HepG2 (cell line): ENCODE data around the gene AGER. TPM values are rescaled to one million over a fixed set of nuclear protein-coding genes. Genes with fewer than 3 reads are reported as not detected.
A peak's percentile ranks its signal among the peaks of the same experiment; 100 is the strongest.

Source experiments
- CEBPG ChIP-seq: IDR thresholded peaks from 2 replicates; pipeline ENCODE4 v1.6.1; 2016
- DPF2 ChIP-seq: sonication (generic); formaldehyde crosslinking; IDR thresholded peaks from 2 replicates; pipeline ENCODE4 v1.4.0; 2020; ENCODE audit warnings: mild to moderate bottlenecking, low read depth, missing genetic modification reagents, borderline replicate concordance
- GPBP1L1 ChIP-seq: sonication (generic); formaldehyde crosslinking; IDR thresholded peaks from 2 replicates; pipeline ENCODE4 v1.5.0; 2020; ENCODE audit warnings: mild to moderate bottlenecking, missing genetic modification reagents
- HNRNPH1 ChIP-seq: fragments of 200-400 bp; formaldehyde crosslinking; optimal IDR thresholded peaks from 2 replicates; pipeline ENCODE3; 2017; ENCODE audit warnings: mild to moderate bottlenecking, low read depth, low read length
- ISX ChIP-seq: sonication (generic); formaldehyde crosslinking; conservative IDR thresholded peaks from 2 replicates; pipeline ENCODE4 v1.5.0; 2020; ENCODE audit warnings: missing genetic modification reagents
- MIER3 ChIP-seq: IDR thresholded peaks from 2 replicates; pipeline ENCODE4 v1.6.1; 2016; ENCODE audit warnings: missing compliant biosample characterization, borderline replicate concordance
- NFIB ChIP-seq: sonication (generic); formaldehyde crosslinking; IDR thresholded peaks from 2 replicates; pipeline ENCODE4 v1.9.0; 2021; ENCODE audit warnings: missing genetic modification reagents, mild to moderate bottlenecking, borderline replicate concordance
- POLR2G ChIP-seq: fragments of 200-400 bp; formaldehyde crosslinking; IDR thresholded peaks from 2 replicates; pipeline ENCODE4 v1.6.1; 2018; ENCODE audit warnings: mild to moderate bottlenecking, low read depth, low read length, moderate library complexity
- TP53 ChIP-seq: sonication (generic); formaldehyde crosslinking; conservative IDR thresholded peaks from 2 replicates; pipeline ENCODE4 v1.4.0; 2020; ENCODE audit warnings: missing genetic modification reagents
- ZFX ChIP-seq: sonication (generic); formaldehyde crosslinking; IDR thresholded peaks from 2 replicates; pipeline ENCODE4 v1.4.0; 2020; ENCODE audit warnings: mild to moderate bottlenecking, low read depth, missing genetic modification reagents, moderate library complexity
- ZNF143 ChIP-seq: sonication (generic); formaldehyde crosslinking; IDR thresholded peaks from 2 replicates; pipeline ENCODE4 v1.4.0; 2020; ENCODE audit warnings: missing genetic modification reagents
- ZNF232 ChIP-seq: sonication (generic); formaldehyde crosslinking; IDR thresholded peaks from 2 replicates; pipeline ENCODE4 v1.4.0; 2020; ENCODE audit warnings: missing genetic modification reagents, borderline replicate concordance
- ZNF598 ChIP-seq: sonication (generic); formaldehyde crosslinking; IDR thresholded peaks from 2 replicates; pipeline ENCODE4 v1.5.1; 2020; ENCODE audit warnings: mild to moderate bottlenecking, missing genetic modification reagents, borderline replicate concordance
- ZNF850 ChIP-seq: sonication (generic); formaldehyde crosslinking; conservative IDR thresholded peaks from 2 replicates; pipeline ENCODE4 v1.9.0; 2021; ENCODE audit warnings: mild to moderate bottlenecking, missing genetic modification reagents
- polyA plus RNA-seq, 8 experiments: library from polyadenylated mRNA; depleted of rRNA in 3 of 8; stranded (reverse) in 7 of 8; unstranded in 1 of 8; fragments of >200 nt; fragmentation: Illumina TruSeq in 4 of 8; extraction: Trizol in 4 of 8; gene quantifications; 2 replicates each; pipeline versions ENCODE4 v1.2.1 to v1.2.3, GENCODE V29; 2011 to 2016; ENCODE audit warnings: low read depth in 4 of 8, missing spikeins in 1 of 8, mixed read lengths in 1 of 8; ENCODE audit not compliant: insufficient read depth in 1 of 8
- total RNA-seq, 5 experiments: library from RNA; depleted of rRNA; stranded (reverse); fragments of >200 nt; fragmentation: Illumina TruSeq; extraction: Trizol; gene quantifications; 2 replicates each; pipeline ENCODE4 v1.2.3, GENCODE V29; 2016; ENCODE audit warnings: low read depth in 1 of 5
- TF ChIP-seq, protein P1 (sequence below), 2 experiments: sonication (generic) in 1 of 2; formaldehyde crosslinking in 1 of 2; IDR thresholded peaks; 2 replicates each; pipeline versions ENCODE4 v1.5.1 to v1.6.1; 2011 to 2020; ENCODE audit warnings: borderline replicate concordance in 1 of 2, low read depth in 1 of 2, low read length in 1 of 2, mild to moderate bottlenecking in 1 of 2, missing genetic modification reagents in 1 of 2, moderate library complexity in 1 of 2
- TF ChIP-seq, protein P2 (sequence below): sonication (generic); formaldehyde crosslinking; IDR thresholded peaks from 2 replicates; pipeline ENCODE4 v1.5.0; 2020; ENCODE audit warnings: mild to moderate bottlenecking, missing genetic modification reagents, borderline replicate concordance
- TF ChIP-seq, protein P3 (sequence below): sonication (generic); formaldehyde crosslinking; IDR thresholded peaks from 2 replicates; pipeline ENCODE4 v1.5.1; 2020; ENCODE audit warnings: mild to moderate bottlenecking, missing genetic modification reagents, moderate library complexity

The AGER gene
- total and polyA plus RNA-seq, 2 of the 13 experiments (the other 11 are each of a cell fraction or from before 2014, with no cell fraction given) = 1.9 to 5.1 TPM

DNA sequence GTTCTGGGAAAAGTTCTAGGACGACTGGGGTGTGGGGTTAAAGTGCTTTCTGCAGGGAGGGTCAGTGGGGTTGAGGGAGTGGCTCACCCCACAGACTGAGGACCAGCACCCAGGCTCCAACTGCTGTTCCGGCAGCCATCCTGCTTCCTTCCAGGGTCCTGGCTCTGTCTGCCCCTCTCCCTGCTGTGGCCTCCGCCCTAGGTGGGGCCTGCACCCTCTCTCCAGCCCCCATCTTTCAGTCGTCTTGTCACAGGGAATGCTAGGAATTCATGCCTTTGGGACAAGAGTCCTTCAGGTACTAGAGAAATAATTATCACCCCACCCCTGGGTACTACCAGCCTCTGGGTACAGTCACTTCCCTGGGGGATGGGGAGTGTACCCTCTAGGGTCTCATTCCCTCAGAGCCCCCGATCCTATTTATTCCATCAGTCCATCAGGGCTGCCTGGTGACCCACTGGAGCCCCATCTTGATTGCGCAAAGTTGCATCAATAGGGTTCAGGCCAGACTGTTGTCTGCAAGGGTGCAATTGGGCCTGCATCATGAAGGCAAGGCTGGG lies at the start of gene AGER (continued):
- TF ChIP-seq ZFX (CRISPR knock-in tag) (no peak), ISX (CRISPR knock-in tag) (no peak), HNRNPH1 (peak; percentile 59), DPF2 (CRISPR knock-in tag) (no peak), TP53 (CRISPR knock-in tag) (no peak), NFIB (CRISPR knock-in tag) (no peak), ZNF850 (no peak), ZNF143 (no peak), MIER3 (CRISPR knock-in tag) (no peak), ZNF598 (CRISPR knock-in tag) (no peak), CEBPG (peak; percentile 81), GPBP1L1 (CRISPR knock-in tag) (no peak), POLR2G (peak; percentile 59; the same call in 1 of the 2 replicates), ZNF232 (CRISPR knock-in tag) (0 out of 2 replicates have a peak, but pooled peaks have one; percentile 34)
- TF ChIP-seq, protein P1, sequence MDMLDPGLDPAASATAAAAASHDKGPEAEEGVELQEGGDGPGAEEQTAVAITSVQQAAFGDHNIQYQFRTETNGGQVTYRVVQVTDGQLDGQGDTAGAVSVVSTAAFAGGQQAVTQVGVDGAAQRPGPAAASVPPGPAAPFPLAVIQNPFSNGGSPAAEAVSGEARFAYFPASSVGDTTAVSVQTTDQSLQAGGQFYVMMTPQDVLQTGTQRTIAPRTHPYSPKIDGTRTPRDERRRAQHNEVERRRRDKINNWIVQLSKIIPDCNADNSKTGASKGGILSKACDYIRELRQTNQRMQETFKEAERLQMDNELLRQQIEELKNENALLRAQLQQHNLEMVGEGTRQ (IDR thresholded peaks at IDR 0.05; ENCODE audit: low read depth, low read length) = no peak
- TF ChIP-seq, protein P1 (CRISPR knock-in tag; IDR thresholded peaks at IDR 0.05; ENCODE audit: borderline replicate concordance) = no peak
- TF ChIP-seq, protein P2, sequence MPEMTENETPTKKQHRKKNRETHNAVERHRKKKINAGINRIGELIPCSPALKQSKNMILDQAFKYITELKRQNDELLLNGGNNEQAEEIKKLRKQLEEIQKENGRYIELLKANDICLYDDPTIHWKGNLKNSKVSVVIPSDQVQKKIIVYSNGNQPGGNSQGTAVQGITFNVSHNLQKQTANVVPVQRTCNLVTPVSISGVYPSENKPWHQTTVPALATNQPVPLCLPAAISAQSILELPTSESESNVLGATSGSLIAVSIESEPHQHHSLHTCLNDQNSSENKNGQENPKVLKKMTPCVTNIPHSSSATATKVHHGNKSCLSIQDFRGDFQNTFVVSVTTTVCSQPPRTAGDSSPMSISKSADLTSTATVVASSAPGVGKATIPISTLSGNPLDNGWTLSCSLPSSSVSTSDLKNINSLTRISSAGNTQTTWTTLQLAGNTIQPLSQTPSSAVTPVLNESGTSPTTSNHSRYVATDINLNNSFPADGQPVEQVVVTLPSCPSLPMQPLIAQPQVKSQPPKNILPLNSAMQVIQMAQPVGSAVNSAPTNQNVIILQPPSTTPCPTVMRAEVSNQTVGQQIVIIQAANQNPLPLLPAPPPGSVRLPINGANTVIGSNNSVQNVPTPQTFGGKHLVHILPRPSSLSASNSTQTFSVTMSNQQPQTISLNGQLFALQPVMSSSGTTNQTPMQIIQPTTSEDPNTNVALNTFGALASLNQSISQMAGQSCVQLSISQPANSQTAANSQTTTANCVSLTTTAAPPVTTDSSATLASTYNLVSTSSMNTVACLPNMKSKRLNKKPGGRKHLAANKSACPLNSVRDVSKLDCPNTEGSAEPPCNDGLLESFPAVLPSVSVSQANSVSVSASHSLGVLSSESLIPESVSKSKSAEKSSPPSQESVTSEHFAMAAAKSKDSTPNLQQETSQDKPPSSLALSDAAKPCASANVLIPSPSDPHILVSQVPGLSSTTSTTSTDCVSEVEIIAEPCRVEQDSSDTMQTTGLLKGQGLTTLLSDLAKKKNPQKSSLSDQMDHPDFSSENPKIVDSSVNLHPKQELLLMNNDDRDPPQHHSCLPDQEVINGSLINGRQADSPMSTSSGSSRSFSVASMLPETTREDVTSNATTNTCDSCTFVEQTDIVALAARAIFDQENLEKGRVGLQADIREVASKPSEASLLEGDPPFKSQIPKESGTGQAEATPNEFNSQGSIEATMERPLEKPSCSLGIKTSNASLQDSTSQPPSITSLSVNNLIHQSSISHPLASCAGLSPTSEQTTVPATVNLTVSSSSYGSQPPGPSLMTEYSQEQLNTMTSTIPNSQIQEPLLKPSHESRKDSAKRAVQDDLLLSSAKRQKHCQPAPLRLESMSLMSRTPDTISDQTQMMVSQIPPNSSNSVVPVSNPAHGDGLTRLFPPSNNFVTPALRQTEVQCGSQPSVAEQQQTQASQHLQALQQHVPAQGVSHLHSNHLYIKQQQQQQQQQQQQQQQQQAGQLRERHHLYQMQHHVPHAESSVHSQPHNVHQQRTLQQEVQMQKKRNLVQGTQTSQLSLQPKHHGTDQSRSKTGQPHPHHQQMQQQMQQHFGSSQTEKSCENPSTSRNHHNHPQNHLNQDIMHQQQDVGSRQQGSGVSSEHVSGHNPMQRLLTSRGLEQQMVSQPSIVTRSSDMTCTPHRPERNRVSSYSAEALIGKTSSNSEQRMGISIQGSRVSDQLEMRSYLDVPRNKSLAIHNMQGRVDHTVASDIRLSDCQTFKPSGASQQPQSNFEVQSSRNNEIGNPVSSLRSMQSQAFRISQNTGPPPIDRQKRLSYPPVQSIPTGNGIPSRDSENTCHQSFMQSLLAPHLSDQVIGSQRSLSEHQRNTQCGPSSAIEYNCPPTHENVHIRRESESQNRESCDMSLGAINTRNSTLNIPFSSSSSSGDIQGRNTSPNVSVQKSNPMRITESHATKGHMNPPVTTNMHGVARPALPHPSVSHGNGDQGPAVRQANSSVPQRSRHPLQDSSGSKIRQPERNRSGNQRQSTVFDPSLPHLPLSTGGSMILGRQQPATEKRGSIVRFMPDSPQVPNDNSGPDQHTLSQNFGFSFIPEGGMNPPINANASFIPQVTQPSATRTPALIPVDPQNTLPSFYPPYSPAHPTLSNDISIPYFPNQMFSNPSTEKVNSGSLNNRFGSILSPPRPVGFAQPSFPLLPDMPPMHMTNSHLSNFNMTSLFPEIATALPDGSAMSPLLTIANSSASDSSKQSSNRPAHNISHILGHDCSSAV (CRISPR knock-in tag) = no peak
- TF ChIP-seq, protein P3, sequence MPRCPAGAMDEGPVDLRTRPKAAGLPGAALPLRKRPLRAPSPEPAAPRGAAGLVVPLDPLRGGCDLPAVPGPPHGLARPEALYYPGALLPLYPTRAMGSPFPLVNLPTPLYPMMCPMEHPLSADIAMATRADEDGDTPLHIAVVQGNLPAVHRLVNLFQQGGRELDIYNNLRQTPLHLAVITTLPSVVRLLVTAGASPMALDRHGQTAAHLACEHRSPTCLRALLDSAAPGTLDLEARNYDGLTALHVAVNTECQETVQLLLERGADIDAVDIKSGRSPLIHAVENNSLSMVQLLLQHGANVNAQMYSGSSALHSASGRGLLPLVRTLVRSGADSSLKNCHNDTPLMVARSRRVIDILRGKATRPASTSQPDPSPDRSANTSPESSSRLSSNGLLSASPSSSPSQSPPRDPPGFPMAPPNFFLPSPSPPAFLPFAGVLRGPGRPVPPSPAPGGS = no peak
